Hematopoietic multipotent progenitor cell treated with erythropoietin and hydrocortisone succinate and interleukin-3 and kit ligand, for 6 days (in vitro differentiated cells): ENCODE measurements around the gene VPS11.

Source experiments
- DNase-seq: peaks from one replicate; pipeline ENCODE4 v3.0.0-alpha.2; 2015

VPS11 gene

DNA sequence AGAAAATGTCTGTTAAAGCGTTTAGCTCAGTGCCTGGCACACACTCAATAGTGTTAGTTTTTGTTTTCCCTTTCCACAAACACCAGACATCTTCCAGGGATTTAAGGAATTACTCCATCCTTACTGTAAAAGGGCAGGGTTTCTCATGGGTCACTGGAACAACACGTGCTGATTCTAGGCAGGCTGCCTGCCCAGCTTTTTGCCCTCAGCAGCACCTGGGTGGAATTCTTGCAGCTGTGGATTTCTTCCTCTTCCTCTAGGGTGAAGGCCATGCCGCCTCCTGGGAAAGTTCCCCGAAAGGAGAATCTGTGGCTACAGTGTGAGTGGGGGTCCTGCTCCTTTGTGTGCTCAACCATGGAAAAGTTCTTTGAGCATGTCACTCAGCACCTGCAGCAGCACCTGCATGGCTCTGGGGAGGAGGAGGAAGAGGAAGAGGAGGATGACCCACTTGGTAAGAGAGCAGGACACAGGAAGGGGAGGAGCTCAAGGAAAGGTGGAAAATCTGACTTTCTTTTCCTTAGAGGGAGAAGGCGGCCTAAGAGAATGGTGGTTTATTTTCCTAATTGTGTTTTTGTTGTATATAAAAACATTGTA is 59.2 kb downstream of the VPS11 start:
- DNase-seq = no peak

DNA sequence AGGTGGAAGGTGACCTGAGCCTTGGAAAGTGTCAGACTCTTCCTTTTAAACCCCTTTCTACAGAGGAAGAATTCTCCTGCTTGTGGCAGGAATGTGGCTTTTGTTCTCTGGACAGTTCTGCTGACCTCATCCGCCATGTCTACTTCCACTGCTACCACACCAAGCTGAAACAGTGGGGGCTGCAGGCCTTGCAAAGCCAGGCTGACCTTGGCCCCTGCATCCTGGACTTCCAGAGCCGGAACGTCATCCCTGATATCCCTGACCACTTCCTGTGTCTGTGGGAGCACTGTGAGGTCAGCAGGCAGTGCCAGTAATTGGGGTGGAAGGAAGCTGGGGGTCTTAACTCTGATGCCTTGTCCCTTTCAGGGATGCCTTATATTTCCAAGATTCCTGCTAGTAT is 63.0 kb downstream of the VPS11 start:
- DNase-seq = no peak
